PC-9 (cell line): ENCODE measurements around the gene GNAQ.

Source experiments
- EZH2 ChIP-seq: fragments of 200-600 bp; sonication (generic); IDR thresholded peaks from 2 replicates; pipeline ENCODE4 v1.8.0; 2017; ENCODE audit warnings: antibody characterized with exemption, low read depth
- TF ChIP-seq, protein P1 (sequence below): fragments of 200-600 bp; sonication (generic); conservative IDR thresholded peaks from 2 replicates; pipeline ENCODE4 v1.6.1; 2017; ENCODE audit warnings: mixed run types, antibody characterized with exemption, mild to moderate bottlenecking, moderate library complexity

DNA sequence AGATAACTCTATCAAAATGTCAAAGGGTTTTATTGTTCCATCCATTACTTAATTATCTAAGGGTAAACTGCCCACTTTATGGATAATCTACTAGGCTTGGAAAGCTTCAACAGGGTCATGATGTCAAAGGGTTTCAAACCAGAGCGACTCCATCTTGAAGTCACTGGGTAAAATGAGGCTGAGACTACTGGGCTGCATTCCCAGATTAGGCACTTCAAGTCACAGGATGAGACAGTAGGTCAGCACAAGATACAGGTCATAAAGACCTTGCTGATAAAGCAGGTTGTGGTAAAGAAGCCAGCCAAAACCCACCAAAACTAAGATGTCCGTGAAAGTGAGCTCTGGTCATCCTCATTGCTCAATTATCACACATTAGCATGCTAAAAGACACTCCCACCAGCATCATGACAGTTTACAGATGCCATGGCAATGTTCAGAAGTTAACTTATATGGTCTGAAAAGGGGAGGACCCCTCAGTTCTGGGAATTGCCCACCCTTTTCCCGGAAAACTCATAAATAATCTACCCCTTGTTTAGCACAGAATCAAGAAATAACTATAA, 138.6 kb downstream of the GNAQ start:
- TF ChIP-seq, protein P1, sequence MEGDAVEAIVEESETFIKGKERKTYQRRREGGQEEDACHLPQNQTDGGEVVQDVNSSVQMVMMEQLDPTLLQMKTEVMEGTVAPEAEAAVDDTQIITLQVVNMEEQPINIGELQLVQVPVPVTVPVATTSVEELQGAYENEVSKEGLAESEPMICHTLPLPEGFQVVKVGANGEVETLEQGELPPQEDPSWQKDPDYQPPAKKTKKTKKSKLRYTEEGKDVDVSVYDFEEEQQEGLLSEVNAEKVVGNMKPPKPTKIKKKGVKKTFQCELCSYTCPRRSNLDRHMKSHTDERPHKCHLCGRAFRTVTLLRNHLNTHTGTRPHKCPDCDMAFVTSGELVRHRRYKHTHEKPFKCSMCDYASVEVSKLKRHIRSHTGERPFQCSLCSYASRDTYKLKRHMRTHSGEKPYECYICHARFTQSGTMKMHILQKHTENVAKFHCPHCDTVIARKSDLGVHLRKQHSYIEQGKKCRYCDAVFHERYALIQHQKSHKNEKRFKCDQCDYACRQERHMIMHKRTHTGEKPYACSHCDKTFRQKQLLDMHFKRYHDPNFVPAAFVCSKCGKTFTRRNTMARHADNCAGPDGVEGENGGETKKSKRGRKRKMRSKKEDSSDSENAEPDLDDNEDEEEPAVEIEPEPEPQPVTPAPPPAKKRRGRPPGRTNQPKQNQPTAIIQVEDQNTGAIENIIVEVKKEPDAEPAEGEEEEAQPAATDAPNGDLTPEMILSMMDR, result no peak
- TF ChIP-seq EZH2, result no peak
